RCC 7860 (cell line): Measurements from ENCODE around the gene BPIFB1.

Source experiments
- DNase-seq: peaks from one replicate; pipeline ENCODE4 v3.0.0-alpha.2; 2015; ENCODE audit warnings: low spot score
- FAIRE-seq: peaks from 2 replicates; lab custom pipeline; 2012; peaks lifted over from hg19 to GRCh38; lab: Jason Lieb, UNC

Gene BPIFB1

DNA sequence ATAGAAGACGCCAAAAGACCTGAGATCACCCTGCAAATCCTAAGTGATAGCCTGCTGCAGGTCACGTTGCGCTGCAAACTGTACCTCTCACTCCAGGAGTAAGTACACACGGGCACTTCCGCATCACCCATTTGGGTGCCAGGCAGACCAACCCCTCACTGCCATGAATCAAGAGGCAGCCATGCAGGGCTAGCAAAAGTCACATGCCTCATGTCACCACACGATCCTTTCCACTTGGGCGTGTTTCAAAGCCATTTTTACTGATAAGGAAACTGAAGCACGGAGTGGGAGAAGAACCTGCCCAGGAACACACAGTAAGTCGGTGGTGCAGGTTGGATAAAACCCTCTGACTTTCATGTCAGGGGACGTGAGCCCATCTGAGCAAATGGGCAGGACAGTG lies 37.0 kb downstream of the BPIFB1 start:
- no peak for FAIRE-seq
- DNase-seq = no peak

DNA sequence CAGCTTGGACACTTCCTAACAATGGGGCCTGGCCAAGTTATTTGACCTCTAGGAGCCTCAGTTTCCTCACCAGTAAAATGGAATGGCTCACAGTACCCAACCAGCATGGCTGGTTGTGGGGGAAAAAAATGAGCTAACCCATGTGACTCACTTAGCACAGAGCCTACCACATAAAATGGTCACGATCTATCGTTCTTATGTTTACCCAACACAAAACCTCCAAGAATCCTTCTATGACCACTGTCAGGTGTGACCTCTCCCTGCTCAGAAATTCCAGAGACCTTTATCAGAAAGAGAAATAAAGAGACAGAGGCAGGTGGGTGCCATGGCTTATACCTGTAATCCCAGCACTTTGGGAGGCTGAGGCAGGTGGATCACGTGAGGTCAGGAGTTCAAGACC lies 39.4 kb downstream of the BPIFB1 start:
- DNase-seq (no peak), FAIRE-seq (no peak)

DNA sequence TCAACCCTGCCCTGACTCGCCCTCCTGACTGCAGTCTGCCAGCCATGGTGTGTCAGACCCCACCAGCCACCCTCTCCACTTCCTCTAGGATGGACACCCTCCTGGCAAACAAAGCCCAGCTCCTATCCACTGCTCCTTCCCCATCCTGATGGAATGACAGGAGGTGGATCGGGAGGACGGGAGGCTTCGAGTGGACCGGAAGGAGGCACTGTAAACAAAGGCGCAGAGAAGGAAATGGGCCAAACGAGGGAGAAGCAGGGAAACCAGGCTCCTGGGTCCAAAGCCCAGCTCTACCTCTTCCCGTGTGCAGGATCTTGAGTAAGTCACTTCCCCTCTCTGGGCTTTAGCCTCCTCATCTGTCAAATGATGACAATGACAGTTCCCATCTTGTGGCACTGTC lies 40.2 kb downstream of the BPIFB1 start:
- FAIRE-seq (no peak), DNase-seq (no peak)

DNA sequence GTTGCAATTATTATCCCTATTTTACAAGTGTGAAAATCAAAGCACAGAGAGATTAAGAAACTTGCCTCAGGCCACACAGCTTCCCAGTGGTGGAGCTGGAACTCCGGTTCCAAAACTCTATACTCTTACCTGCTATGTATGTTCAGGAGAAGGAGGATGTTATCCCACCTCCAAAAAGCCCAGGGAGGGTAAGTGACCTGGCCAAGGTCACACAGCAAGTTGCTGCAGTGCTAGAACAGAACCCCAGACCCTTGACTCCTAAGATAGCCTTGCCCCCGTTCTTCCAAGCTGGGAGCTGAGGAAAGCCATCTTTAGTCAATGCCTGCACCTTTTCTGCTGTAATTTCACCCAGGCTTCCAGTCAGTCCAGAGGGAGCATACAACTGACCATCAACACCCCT lies 42.3 kb downstream of the BPIFB1 start:
- FAIRE-seq (no peak), DNase-seq (no peak)

DNA sequence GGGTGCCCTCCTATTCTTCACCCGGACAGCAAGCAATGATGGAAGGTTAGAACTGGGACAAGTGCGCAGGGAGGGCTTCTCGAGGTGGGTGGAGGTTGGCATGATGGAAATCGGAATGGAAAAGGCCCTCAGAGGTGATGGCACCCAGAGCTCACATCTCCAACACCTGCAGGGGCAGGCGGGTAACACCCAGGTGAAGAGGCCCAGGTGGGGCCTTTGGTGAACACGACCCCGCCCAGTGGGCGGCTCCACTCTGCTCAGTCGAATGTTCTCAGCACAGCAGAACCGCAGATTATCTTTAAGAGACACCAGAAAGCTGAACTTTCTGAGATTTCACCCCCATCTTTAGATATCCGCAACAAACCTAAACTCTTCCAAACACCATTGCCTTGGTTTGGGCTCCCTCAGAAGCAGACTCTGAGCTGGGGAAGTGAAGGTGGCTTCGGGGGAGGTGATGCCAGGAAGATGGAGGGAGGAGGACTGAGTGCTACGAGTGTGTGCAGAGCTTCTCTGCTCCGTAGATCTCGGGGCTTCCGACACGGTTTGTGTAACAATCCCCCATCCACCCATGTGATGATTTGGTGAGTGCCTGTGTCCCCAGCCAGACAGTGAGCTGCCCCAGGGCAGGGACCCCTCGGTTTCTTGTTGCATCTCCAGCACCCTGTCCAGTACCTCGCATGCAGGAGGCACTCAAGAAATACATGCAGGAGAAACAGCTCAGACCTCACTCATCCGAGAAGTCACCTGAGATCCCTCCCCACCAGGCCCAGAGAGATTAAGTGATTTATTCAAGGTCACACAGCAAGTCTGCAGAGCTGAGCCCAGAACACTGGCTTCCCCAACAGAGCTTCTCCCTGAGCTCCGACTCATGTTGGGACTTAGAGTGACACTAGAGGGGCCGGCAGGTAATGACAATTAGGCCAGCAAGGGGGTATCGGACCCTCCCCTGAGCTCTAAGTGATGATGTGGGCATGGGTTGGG lies 45.4 kb downstream of the BPIFB1 start:
- FAIRE-seq = no peak
- DNase-seq = no peak

DNA sequence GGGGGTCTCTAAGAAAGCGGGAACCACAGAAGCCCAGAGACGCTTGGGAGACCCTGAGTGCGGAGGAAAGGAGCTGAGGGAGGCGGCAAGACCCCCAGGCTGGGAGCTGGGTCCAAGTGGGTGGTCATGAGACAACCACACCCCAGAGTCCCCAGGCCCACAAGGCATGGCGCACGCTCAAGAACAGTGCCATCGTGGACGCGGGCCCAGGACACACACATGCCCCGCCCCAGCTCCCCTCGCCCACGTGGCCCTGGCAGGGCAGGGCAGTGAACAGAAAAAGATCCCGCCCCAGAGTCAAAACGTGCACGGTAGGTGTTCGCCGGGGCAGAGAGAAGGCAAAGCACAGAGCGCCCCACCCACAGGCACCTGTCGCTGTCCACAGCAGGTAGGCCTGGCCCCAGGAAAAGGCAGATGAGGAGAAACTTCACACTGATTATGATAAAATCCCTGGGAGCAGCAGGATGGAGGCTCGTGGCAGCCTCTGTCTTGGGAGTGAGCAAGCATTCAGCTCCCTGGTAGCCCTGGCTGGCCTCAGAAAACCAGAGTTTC lies 50.0 kb downstream of the BPIFB1 start:
- DNase-seq = no peak
- no peak for FAIRE-seq

GRCh38 chr20:33333616-33334015 lies 50.6 kb downstream of the BPIFB1 start:
- DNase-seq (no peak), FAIRE-seq (no peak)

DNA sequence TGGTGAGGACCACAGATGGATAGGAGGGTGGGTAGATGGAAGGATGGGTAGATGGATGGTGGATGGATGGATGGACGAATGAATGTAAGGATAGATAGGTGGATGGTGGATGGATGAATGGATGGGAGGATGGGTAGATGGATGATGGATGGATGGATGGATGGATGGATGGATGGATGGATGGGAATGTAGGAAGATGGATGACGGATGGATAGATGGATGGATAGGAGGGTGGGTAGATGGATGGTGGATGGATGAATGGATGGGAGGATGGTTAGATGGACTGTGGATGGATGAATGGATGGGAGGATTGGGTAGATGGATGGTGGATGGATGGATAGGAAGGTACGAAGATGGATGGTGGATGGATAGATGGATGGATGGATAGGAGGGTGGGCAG lies 51.1 kb downstream of the BPIFB1 start:
- DNase-seq = no peak
- no peak for FAIRE-seq

DNA sequence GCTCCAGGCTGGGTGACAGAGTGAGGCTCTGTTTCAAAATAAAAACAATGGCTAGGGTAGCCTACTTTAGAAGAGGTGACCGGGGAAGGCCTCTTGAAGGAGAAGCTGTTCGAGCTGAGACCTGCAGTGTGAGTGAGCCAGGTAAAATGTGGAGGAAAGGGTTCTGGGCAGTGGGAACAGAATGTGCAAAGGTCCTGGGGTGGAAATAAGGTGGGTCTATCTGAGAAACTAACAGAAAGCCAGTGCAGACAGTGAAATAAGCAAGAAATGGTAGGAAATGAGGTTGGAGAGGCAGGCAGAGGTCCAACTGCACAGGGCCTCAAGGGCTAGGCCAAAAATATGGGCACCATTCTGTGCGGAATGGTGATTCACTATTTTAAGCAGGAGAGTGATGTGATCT lies 53.4 kb downstream of the BPIFB1 start:
- DNase-seq (no peak), FAIRE-seq (no peak)

- FAIRE-seq = no peak
- no peak for DNase-seq
Observed at GRCh38 chr20:33337119-33337518, 54.1 kb downstream of the BPIFB1 start.

- DNase-seq = no peak
- no peak for FAIRE-seq
Observed at GRCh38 chr20:33337531-33338165, 54.6 kb downstream of the BPIFB1 start.

DNA sequence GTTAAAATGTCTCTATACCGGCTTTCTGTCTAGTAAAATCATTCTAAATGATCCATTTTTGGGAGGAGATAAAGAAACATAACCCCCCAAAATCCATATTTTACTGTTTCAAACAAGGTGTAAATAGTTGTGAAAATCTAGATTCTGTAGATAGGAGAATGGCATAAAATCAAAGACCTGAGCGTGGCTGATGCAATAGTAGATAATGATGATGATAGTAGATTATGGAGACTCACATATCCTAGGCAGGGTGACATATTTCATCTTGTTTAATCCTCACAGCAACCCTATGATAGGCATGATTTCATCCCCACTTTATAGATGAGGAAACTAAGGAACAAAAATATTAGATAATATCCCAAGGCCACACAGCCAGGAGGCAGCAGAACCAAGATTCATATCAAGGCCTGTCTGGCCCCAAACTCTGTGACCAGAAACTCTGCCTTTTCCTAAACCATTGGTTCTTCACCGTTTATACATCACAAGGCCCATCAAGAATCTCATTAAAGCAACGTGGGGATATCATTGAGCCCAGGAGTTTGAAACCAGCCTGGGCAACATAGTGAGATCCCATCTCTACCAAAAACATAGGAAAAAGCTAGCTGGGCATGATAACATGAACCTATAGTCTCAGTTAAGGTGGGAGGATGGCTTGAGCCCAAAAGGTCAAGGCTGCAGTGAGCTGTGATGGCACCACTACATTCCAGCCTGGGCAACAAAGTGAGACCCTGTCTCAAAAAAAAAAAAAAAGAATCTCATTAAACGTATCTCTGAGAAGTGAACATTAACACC lies 55.6 kb downstream of the BPIFB1 start:
- FAIRE-seq = no peak

DNA sequence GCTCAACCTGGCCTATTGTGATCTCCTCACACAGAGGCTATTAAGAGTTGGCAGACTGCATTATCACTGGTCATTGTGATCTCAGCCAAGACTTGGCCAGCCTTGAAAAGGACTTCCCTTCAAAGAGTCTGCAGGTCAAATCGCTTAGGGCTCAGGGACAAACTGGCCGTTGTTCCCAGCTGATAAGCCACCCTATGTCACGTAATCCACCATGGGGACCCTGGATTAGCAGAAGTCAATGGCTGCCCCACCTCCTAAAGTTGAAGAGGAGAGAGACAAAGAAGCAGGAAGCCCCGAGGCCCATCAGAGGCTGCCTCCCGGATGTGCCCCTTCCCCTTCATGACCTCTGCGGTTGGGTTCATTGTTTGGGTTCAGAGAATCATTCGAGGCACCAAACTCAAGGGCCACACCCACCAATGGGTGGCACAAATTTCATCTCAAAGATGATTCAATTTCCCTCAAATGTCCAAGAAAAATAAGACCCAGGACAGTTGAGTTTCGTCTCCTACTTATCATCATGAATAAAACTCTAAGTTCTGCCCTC lies 56.6 kb downstream of the BPIFB1 start:
- no peak for DNase-seq
- FAIRE-seq = no peak

More for the DNA sequence above, 55.6 kb downstream of the BPIFB1 start:
- DNase-seq = no peak

GRCh38 chr20:33343521-33343920 lies 60.5 kb downstream of the BPIFB1 start:
- DNase-seq (no peak), FAIRE-seq (no peak)

GRCh38 chr20:33345342-33345741 lies 62.3 kb downstream of the BPIFB1 start:
- DNase-seq (no peak), FAIRE-seq (no peak)

DNA sequence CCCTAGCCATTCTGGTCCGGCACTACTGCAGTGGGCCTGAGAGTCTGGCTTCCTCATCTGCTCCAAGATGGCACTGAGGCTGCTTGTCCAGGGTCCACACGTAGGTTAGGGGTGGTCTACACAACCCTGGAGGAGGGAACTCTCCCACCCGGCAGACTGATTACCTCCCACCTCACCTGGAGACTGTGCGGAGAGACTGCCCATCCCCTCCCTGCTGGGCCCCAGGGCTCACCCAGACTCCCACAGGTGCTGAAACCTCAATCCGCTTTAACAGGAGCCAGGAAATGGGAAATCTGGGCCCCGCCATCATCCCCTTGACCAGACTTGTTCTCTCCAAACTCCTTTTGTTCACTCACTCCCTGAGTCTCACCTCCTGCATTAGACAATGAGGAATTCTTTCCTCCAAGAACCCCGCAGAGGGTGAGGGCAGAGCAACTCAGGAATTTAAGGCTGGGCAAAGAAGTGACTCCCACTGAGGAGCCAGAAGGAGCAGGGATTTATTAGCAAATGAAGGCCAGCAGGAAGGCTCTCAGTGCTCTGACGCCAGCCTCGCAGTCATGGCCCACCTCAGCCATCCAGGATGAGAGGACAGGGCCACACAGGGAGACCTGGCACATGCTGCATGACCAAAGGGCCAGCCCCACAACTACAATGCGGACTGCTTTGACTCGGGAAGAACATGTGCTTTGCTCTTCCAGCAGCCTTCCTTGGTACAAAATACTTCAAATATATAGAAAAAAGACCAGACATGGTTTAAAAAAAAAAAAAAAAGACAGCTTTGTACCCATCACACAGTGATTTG lies 65.3 kb downstream of the BPIFB1 start:
- DNase-seq = no peak

DNA sequence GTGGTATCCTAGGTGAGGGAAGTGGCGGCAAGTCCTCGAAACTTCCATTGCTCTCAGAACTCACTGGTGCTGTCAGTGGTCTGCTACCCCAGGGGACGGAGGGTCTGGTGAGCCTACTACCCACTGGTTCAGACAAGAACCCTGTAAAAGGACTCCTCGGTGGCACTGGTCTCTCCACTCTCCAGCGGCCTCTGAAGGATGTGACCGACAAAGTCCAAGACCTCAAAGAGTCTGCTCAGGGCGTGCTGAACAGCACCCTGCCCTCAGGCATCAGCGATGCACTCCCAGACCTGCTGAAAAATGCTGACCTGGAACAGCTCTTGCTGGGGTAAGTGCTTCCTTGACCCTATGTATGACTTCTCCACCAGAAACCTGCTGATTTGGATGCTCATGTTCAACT lies 66.5 kb downstream of the BPIFB1 start:
- DNase-seq (no peak), FAIRE-seq (no peak)

More for the DNA sequence above, 65.3 kb downstream of the BPIFB1 start:
- FAIRE-seq = no peak

- no peak for DNase-seq
- FAIRE-seq = no peak
Observed at GRCh38 chr20:33351696-33352095, 68.7 kb downstream of the BPIFB1 start.

- no peak for DNase-seq
- no peak for FAIRE-seq
Observed at GRCh38 chr20:33352258-33353012, 69.4 kb downstream of the BPIFB1 start.
